ENCODE results near the gene KRT24. TPM values are rescaled to one million over a fixed set of nuclear protein-coding genes. Genes with fewer than 3 reads are reported as not detected.

Gene KRT24
- total RNA-seq, 2 experiments from 2014 or later: not detected

- H3K4me3 Mint-ChIP-seq: no peak overlapping the region
- H3K36me3 Mint-ChIP-seq: no peaks in the 10 kb centered on the region
- no peak for DNase-seq
- no peak overlapping the region for H3K27ac Mint-ChIP-seq
- H3K9me3 Mint-ChIP-seq: no peaks in the 10 kb centered on the region
- H3K27me3 Mint-ChIP-seq: peaks cover 11% of the 10 kb centered on the region
- peaks cover 3% of the 10 kb centered on the region for H3K4me1 Mint-ChIP-seq
Measured at GRCh38 chr17:40671282-40671681, 32.3 kb downstream of the KRT24 start.

GRCh38 chr17:40666331-40666730 lies 37.2 kb downstream of the KRT24 start:
- H3K27me3 Mint-ChIP-seq: peaks cover 32% of the 10 kb centered on the region
- H3K27ac Mint-ChIP-seq: no peak overlapping the region
- no peak overlapping the region for H3K4me3 Mint-ChIP-seq

GRCh38 chr17:40664582-40665333 lies 38.8 kb downstream of the KRT24 start, which contains the start of gene KRT222:
KRT222 (minus strand) TSS chr17:40665177; CDS start chr17:40665099, 78 bp downstream.
- Mint-ChIP-seq H3K9me3 (no peaks in the 10 kb centered on the region), H3K36me3 (no peaks in the 10 kb centered on the region), H3K4me3 (peak within 1 kb of the TSS; percentile 55), H3K27ac (no peak within 1 kb of the TSS), H3K27me3 (peaks cover 32% of the 10 kb centered on the region), H3K4me1 (peaks cover 10% of the 10 kb centered on the region)
- no peak for DNase-seq

More at GRCh38 chr17:40666331-40666730, 37.2 kb downstream of the KRT24 start:
- H3K4me1 Mint-ChIP-seq: peaks cover 7% of the 10 kb centered on the region
- no peaks in the 10 kb centered on the region for H3K9me3 Mint-ChIP-seq
- no peak for DNase-seq
- no peaks in the 10 kb centered on the region for H3K36me3 Mint-ChIP-seq

- Mint-ChIP-seq H3K27me3 (peaks cover 39% of the 10 kb centered on the region), H3K4me3 (no peak overlapping the region), H3K27ac (no peak overlapping the region), H3K36me3 (no peaks in the 10 kb centered on the region), H3K4me1 (peaks cover 15% of the 10 kb centered on the region), H3K9me3 (no peaks in the 10 kb centered on the region)
- DNase-seq: no peak
Measured at GRCh38 chr17:40663252-40663651, 40.3 kb downstream of the KRT24 start.

GRCh38 chr17:40659911-40660310 lies 43.6 kb downstream of the KRT24 start:
- DNase-seq: no peak
- Mint-ChIP-seq H3K4me3 (no peak overlapping the region), H3K9me3 (no peaks in the 10 kb centered on the region), H3K27me3 (peaks cover 26% of the 10 kb centered on the region), H3K4me1 (peaks cover 11% of the 10 kb centered on the region), H3K27ac (no peak overlapping the region), H3K36me3 (no peaks in the 10 kb centered on the region)

- no peak for DNase-seq
- H3K9me3 Mint-ChIP-seq: no peaks in the 10 kb centered on the region
- peaks cover 8% of the 10 kb centered on the region for H3K4me1 Mint-ChIP-seq
- no peaks in the 10 kb centered on the region for H3K36me3 Mint-ChIP-seq
- H3K27ac Mint-ChIP-seq: no peak overlapping the region
- peaks cover 17% of the 10 kb centered on the region for H3K27me3 Mint-ChIP-seq
- H3K4me3 Mint-ChIP-seq: no peak overlapping the region
Measured at GRCh38 chr17:40658396-40658795, 45.2 kb downstream of the KRT24 start.

GRCh38 chr17:40651939-40652338 lies 51.6 kb downstream of the KRT24 start:
- Mint-ChIP-seq H3K4me3 (no peak overlapping the region), H3K27me3 (no peaks in the 10 kb centered on the region), H3K4me1 (peaks cover 7% of the 10 kb centered on the region), H3K36me3 (no peaks in the 10 kb centered on the region), H3K27ac (no peak overlapping the region), H3K9me3 (no peaks in the 10 kb centered on the region)
- DNase-seq: no peak

GRCh38 chr17:40648384-40648968 lies 55.1 kb downstream of the KRT24 start:
- Mint-ChIP-seq H3K36me3 (peaks cover 10% of the 10 kb centered on the region), H3K4me3 (peak overlapping the region; percentile 85), H3K27ac (peak overlapping the region; percentile 97), H3K9me3 (no peaks in the 10 kb centered on the region), H3K27me3 (no peaks in the 10 kb centered on the region), H3K4me1 (peaks cover 33% of the 10 kb centered on the region)
- DNase-seq: no peak

Other genes with a start within 250 kb of the KRT24 start
- gene TNS4, start 202.1 kb downstream of the KRT24 start, total RNA-seq: 1 to 10 TPM; 7.3 to 7.6 TPM
- gene CCR7, start 138.3 kb downstream of the KRT24 start, total RNA-seq: 100 to 1,000 TPM; 260 to 274 TPM
- gene SMARCE1, start 55.9 kb downstream of the KRT24 start, total RNA-seq: 100 to 1,000 TPM; 107 to 118 TPM
- under 1 TPM in 1 of 2 experiments, not detected in 1; 0.22 TPM for gene KRT222, start 38.6 kb downstream of the KRT24 start, total RNA-seq
- gene KRT25, start 51.6 kb upstream of the KRT24 start, total RNA-seq: not detected
- gene KRT26, start 68.4 kb upstream of the KRT24 start, total RNA-seq: not detected
- not detected for gene KRT27, start 78.8 kb upstream of the KRT24 start, total RNA-seq
- not detected for gene KRT28, start 96.2 kb upstream of the KRT24 start, total RNA-seq
- 10 to 100 TPM; 41.9 to 48.6 TPM for gene KRT10, start 118.9 kb upstream of the KRT24 start, total RNA-seq
- not detected for gene KRT12, start 163.5 kb upstream of the KRT24 start, total RNA-seq
- gene KRT20, start 181.5 kb upstream of the KRT24 start, total RNA-seq: not detected
- gene KRT23, start 233.9 kb upstream of the KRT24 start, total RNA-seq: not detected